PC-3 (cell line): ENCODE data around the gene IL9. TPM values are rescaled to one million over a fixed set of nuclear protein-coding genes. Genes with fewer than 3 reads are reported as not detected.

ENCODE experiments used
- ATAC-seq: fragments of 200-7000 bp; cut with Tn5 transposase; 2 replicates; pipeline ENCODE4 v1.9.1; 2020; ENCODE audit warnings: mild to moderate bottlenecking, moderate library complexity
- BruUV-seq: library from RNA; stranded (reverse); fragments of 400-500 nt; replicated peaks from 2 replicates; lab custom pipeline; 2021; lab: Mats Ljungman, UMichigan
- CTCF ChIA-PET: fragments of 300-600 bp; sonication (Branson Sonifier 250); formaldehyde crosslinking; loops from one replicate; lab custom pipeline; 2022; ENCODE audit warnings: antibody characterized with exemption; lab: Charles Lee
- POLR2A ChIA-PET: fragments of 300-600 bp; sonication (Branson Sonifier 250); formaldehyde crosslinking; loops from one replicate; lab custom pipeline; 2022; ENCODE audit warnings: antibody characterized with exemption; ENCODE audit not compliant: unreplicated experiment; lab: Charles Lee
- DNase-seq: peaks from one replicate; pipeline ENCODE4 v3.0.0-alpha.2; 2015
- H2AFZ ChIP-seq: fragments of 300-600 bp; sonication (generic); 2 replicates; pipeline ENCODE4 v1.6.0; 2016; ENCODE audit warnings: antibody characterized with exemption, low read length
- H3F3A ChIP-seq: fragments of 300-600 bp; sonication (generic); one replicate; pipeline ENCODE4 v1.6.0; 2017; ENCODE audit warnings: antibody characterized with exemption, low read length, control low read depth, mild to moderate bottlenecking; ENCODE audit not compliant: unreplicated experiment
- H3K27ac ChIP-seq: fragments of 300-600 bp; sonication (generic); 2 replicates; pipeline ENCODE4 v1.5.1; 2016; ENCODE audit warnings: mild to moderate bottlenecking, low read length
- H3K27me3 ChIP-seq: fragments of 300-600 bp; sonication (generic); 2 replicates; pipeline ENCODE4 v1.6.1; 2016; ENCODE audit warnings: low read length, mixed read lengths
- H3K36me3 ChIP-seq: fragments of 300-600 bp; sonication (generic); 2 replicates; pipeline ENCODE4 v1.6.1; 2016; ENCODE audit warnings: low read depth, mixed run types, low read length, mixed read lengths
- H3K4me1 ChIP-seq: fragments of 300-600 bp; sonication (generic); 2 replicates; pipeline ENCODE4 v1.5.1; 2016; ENCODE audit warnings: low read length; ENCODE audit not compliant: insufficient read depth
- H3K4me2 ChIP-seq: fragments of 300-600 bp; sonication (generic); 2 replicates; pipeline ENCODE4 v1.6.0; 2016; ENCODE audit warnings: low read length
- H3K4me3 ChIP-seq: fragments of 300-600 bp; sonication (generic); 2 replicates; pipeline ENCODE4 v1.5.1; 2016; ENCODE audit warnings: mild to moderate bottlenecking, low read length, mixed read lengths
- H3K79me2 ChIP-seq: fragments of 300-600 bp; sonication (generic); 2 replicates; pipeline ENCODE4 v1.6.1; 2017; ENCODE audit warnings: low read length, mixed read lengths
- H3K9ac ChIP-seq: fragments of 300-600 bp; sonication (generic); 2 replicates; pipeline ENCODE4 v1.6.0; 2016; ENCODE audit warnings: mild to moderate bottlenecking, low read length
- H3K9me2 ChIP-seq: fragments of 300-600 bp; sonication (generic); replicated peaks from 2 replicates; pipeline ENCODE4 v1.6.1; 2016; ENCODE audit warnings: mixed run types, low read length, mixed read lengths
- H3K9me3 ChIP-seq: fragments of 300-600 bp; sonication (generic); 2 replicates; pipeline ENCODE4 v1.6.1; 2016; ENCODE audit warnings: low read length, mixed read lengths
- H4K20me1 ChIP-seq: fragments of 300-600 bp; sonication (generic); 2 replicates; pipeline ENCODE4 v1.6.1; 2016; ENCODE audit warnings: low read length, mixed read lengths
- CTCF ChIP-seq: fragments of 300-600 bp; sonication (generic); conservative IDR thresholded peaks from 2 replicates; pipeline ENCODE4 v1.5.1; 2017; ENCODE audit warnings: antibody characterized with exemption, low read depth, mild to moderate bottlenecking, low read length
- EZH2 ChIP-seq: fragments of 300-600 bp; sonication (generic); IDR thresholded peaks from one replicate; pipeline ENCODE4 v1.6.1; 2017; ENCODE audit warnings: antibody characterized with exemption, mild to moderate bottlenecking, low read length; ENCODE audit not compliant: unreplicated experiment
- EZH2phosphoT487 ChIP-seq: fragments of 300-600 bp; sonication (generic); IDR thresholded peaks from 2 replicates; pipeline ENCODE4 v1.6.1; 2018; ENCODE audit warnings: mild to moderate bottlenecking, antibody characterized with exemption, low read length, borderline replicate concordance
- intact Hi-C: fragments of 100-400 bp; cut with micrococcal nuclease; formaldehyde crosslinking; loops from 2 replicates; pipeline ENCODE4 v1.9.0; 2023
- total RNA-seq: library from RNA; depleted of rRNA; stranded (reverse); fragments of >200 nt; gene quantifications from 2 replicates; pipeline ENCODE4 v1.2.3, GENCODE V29; 2014

Gene IL9
- total RNA-seq, 1 experiment from 2014 or later: not detected

DNA sequence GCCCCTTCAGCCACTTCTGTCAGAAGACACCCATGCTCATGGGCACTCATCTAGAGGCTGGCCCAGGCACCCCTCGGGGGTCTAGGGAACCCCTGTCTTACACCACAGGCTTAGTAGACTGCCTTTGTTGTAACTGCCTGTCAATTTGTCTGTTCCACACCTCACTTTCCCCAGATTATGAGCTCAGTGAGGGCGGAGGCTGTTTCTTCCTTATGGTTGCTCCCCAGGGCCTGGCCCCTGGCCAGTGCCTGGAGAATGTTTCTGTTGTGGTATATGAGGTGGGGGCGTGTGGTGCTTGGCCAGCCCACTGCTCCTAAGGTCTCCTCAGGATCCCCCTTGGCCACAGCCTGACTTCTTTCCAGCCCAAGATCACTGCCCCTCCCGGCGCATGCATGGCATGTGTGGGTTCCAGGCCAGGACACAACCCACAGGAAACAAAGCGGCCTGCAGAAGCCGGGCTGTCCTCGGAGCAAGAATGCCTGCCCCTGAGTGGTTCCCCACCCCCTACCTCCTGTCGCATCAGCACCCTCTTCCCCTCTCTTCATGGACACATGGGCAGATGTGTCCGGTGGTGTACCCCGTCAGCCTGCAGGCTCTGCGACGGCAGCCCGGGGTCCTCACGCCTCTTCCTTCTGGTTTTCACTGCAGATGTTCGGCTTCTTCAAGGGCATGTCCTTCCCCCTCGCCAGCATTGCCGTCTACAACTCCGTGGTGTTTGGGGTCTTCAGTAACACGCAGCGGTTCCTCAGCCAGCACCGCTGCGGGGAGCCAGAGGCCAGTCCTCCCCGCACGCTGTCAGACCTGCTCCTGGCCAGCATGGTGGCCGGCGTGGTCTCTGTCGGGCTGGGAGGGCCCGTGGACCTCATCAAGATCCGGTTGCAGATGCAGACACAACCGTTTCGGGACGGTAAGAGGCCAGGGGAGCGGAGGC, 43.5 kb downstream of the IL9 start:
- Histone ChIP-seq H2AFZ (no peak overlapping the region), H3K36me3 (no peaks in the 10 kb centered on the region), H4K20me1 (no peaks in the 10 kb centered on the region), H3K27me3 (peaks cover 48% of the 10 kb centered on the region), H3K4me3 (no peak overlapping the region), H3K4me1 (no peaks in the 10 kb centered on the region), H3K27ac (no peak overlapping the region), H3K9me2 (no peaks in the 10 kb centered on the region), H3K4me2 (no peak overlapping the region), H3K9me3 (no peaks in the 10 kb centered on the region), H3K79me2 (no peaks in the 10 kb centered on the region), H3K9ac (no peak overlapping the region), H3F3A (no peaks in the 10 kb centered on the region)
- ChIA-PET POLR2A (no interaction called here), CTCF (no interaction called here)
- intact Hi-C loops: no loop called here
- no TSS peak for BruUV-seq
- DNase-seq (no peak), ATAC-seq (no peak)
- TF ChIP-seq EZH2phosphoT487: no peak
- no peak for TF ChIP-seq EZH2
- TF ChIP-seq CTCF: no peak

DNA sequence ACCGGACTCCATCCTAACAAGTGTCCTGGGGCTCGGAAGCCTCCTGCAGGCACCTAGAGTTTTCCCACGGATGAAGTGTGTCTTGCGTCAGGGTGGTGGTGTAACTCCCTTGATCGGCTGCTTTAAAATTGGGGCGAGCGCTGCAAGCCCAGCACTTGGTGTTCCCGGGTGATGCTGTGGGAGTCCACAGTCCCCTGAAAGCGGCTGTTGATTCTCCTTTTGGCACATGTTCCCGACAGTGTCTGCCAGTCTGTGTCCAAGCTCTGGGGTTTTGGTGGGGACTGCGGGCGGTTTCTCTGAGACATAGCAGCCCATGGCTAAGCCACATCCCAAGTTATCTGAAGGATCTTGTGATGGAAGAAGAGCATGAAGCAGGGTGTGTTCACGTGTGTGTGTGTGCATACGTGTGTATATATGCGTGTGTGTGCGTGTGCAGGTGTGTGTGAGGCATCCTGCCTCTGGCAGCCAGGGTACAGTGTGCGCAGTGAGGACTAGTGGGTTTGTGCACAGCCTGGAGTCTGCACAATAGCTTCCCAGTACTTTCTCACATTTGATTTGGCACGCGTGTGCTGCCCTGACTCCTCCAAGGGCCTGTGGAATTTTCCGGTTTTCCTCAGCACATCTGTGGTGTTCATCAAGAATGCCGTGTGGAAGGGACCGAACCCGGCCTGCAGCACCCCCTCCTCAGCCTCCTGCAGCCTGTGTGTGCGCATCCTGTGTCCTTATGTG, 44.3 kb downstream of the IL9 start:
- no peaks in the 10 kb centered on the region for H3K79me2 ChIP-seq
- peaks cover 43% of the 10 kb centered on the region for H3K27me3 ChIP-seq
- H3K4me2 ChIP-seq: no peak overlapping the region
- BruUV-seq: no TSS peak
- H3F3A ChIP-seq: no peaks in the 10 kb centered on the region
- POLR2A ChIA-PET: no interaction called here
- no peak overlapping the region for H3K4me3 ChIP-seq
- no peak overlapping the region for H2AFZ ChIP-seq
- H3K9ac ChIP-seq: no peak overlapping the region
- CTCF ChIA-PET: no interaction called here
- H3K27ac ChIP-seq: no peak overlapping the region
- H3K4me1 ChIP-seq: no peaks in the 10 kb centered on the region
- no peaks in the 10 kb centered on the region for H4K20me1 ChIP-seq
- DNase-seq (no peak), ATAC-seq (no peak)
- H3K9me2 ChIP-seq: no peaks in the 10 kb centered on the region
- no peak for TF ChIP-seq CTCF
- no peak for TF ChIP-seq EZH2phosphoT487
- TF ChIP-seq EZH2: no peak
- intact Hi-C loops: no loop called here
- H3K36me3 ChIP-seq: no peaks in the 10 kb centered on the region
- no peaks in the 10 kb centered on the region for H3K9me3 ChIP-seq
